Epithelial cell of esophagus (primary cell): ENCODE data around the gene TP63.

ENCODE experiments used
- DNase-seq: peaks from one replicate; pipeline ENCODE4 v3.0.0; 2010; ENCODE audit warnings: low read depth
- H3K4me3 ChIP-seq: 2 replicates; pipeline ENCODE4 v1.5.1; 2011; ENCODE audit warnings: mild to moderate bottlenecking, low read length, control low read depth
- CTCF ChIP-seq: IDR thresholded peaks from 2 replicates; pipeline ENCODE4 v1.5.1; 2011; ENCODE audit warnings: low read depth, mild to moderate bottlenecking, low read length, control low read depth, inconsistent platforms; ENCODE audit not compliant: insufficient read depth; ENCODE audit errors: missing control alignments

Gene TP63

GRCh38 chr3:189901481-189901880, 270.3 kb downstream of the TP63 start:
- no peak for TF ChIP-seq CTCF
- no peak overlapping the region for H3K4me3 ChIP-seq
- no peak for DNase-seq

GRCh38 chr3:189902230-189903186, 271.3 kb downstream of the TP63 start:
- TF ChIP-seq CTCF: no peak
- DNase-seq: peak; percentile 41
- no peak overlapping the region for H3K4me3 ChIP-seq

- TF ChIP-seq CTCF: no peak
- DNase-seq: no peak
- H3K4me3 ChIP-seq: no peak overlapping the region
These were observed 272.5 kb downstream of the TP63 start for GRCh38 chr3:189903562-189904250.

GRCh38 chr3:189907803-189908202, 276.6 kb downstream of the TP63 start:
- no peak for TF ChIP-seq CTCF
- no peak for DNase-seq

GRCh38 chr3:189908646-189909045, 277.5 kb downstream of the TP63 start:
- TF ChIP-seq CTCF: no peak
- DNase-seq: peak; percentile 97
- H3K4me3 ChIP-seq: no peak overlapping the region

More at GRCh38 chr3:189907803-189908202, 276.6 kb downstream of the TP63 start:
- H3K4me3 ChIP-seq: no peak overlapping the region

- peak; percentile 58 for DNase-seq
- no peak overlapping the region for H3K4me3 ChIP-seq
- TF ChIP-seq CTCF: no peak
These were observed 277.9 kb downstream of the TP63 start for GRCh38 chr3:189909139-189909538.
